Right lung (tissue), 5 donors: ENCODE results near the gene SCYL2. TPM values are rescaled to one million over a fixed set of nuclear protein-coding genes. Genes with fewer than 3 reads are reported as not detected.
A peak's percentile ranks its signal among the peaks of the same experiment; 100 is the strongest.

Source experiments
- DNase-seq, 2 donors: peaks; one replicate each; pipeline ENCODE4 v3.0.0-alpha.2; 2013
- polyA plus RNA-seq, 5 donors: library from polyadenylated mRNA; unstranded; fragments of 120-200 nt; gene quantifications; one replicate each; pipeline versions ENCODE4 v1.2.1 to v1.2.3, GENCODE V29; 2013; ENCODE audit warnings: inconsistent platforms in 1 of 5, low replicate concordance in 1 of 5; ENCODE audit not compliant: insufficient read length in 5 of 5, insufficient read depth in 1 of 5

SCYL2 gene
- polyA plus RNA-seq, 5 donors = 45.6 to 76.9 (median 62.4) TPM

DNA sequence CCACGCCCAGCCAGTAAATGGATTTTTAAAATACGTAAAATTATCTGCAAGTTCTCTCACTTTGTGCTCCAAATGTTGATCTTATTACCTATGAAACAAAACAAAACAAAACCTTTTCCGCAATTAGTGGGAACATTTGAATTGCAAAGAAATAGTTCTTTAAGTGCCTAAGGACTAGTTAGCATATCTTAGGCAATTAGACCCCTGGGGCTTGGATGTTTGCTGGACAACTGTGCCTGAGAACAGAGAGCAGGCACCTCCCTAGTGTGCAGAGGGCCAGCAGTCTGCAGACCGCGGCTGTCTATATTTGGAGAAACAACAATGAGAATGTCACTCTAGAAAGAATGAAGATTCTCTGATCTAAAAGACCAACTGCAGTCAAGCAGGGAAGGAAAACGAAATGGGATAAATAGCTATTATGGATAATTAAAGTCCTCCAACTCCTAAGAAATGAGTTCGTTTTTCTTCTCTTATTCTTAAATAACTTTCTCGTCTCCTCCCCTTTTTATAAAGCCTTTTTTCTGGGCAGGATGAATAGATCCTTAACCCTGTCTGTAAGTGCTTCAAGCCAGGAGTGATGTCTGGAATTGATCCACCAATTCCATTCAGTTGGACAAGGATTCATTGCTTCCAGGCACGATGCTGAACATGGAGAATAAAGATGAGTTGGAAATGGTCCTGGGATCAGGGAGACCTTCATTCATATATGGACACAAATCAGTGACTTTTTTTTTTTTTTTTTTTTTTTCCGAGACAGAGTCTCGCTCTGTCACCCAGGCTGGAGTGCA, 106.1 kb downstream of the SCYL2 start:
- DNase-seq = no peak

DNA sequence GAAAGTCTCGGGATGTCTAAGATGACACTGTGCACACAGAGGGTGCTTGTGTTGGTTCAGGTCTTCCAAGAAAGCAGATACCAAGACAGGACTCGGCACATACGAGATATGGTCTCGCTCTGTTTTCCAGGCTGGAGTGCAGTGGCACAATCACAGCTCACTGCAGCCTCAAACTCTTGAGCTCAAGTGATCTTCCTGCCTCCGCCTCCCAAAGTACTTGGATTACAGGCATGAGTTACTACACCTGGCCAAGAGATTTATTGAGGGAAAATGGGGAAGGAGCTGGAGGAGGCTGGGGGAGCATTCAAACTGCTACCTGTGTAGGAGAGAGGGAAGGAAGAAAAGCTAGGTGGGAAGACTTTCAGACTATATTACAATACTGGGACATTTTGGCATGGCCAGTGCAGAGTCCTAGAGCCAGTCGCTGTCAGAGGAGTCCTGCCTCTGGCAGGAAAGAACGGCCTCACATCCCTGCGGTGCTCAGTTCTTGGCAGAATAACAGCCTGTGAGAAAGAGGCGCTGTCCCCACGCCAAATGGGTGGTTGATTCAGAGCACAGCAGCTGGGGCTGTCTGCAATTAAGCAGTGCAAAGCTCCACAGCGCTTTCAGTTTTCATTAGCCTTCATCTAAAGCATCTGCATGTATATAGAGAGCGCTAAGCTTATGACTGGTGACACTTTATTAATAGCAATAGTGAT, 108.2 kb downstream of the SCYL2 start:
- peak; percentile 52 to 60 for DNase-seq

GRCh38 chr12:100376161-100376560, 109.2 kb downstream of the SCYL2 start:
- no peak for DNase-seq

GRCh38 chr12:100381379-100381778, 114.4 kb downstream of the SCYL2 start:
- DNase-seq = no peak

DNA sequence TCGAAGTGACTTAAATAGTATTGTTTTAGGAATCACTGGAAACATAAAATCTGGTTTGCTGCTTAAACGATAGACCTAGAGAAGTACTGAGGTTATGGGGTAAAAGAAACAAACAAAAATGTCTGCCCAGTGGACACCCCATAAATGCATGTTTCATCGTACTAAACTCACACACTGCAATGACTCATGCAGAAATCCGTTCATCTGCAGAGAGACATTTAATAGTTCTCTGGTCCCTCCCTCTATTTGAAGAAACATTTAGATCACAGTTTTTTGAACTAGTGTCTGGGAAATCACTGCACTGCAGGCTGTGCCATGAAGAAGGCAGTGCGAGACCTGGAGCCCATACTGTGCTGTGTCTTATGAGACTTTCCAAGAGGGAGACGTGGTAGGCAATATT, 115.4 kb downstream of the SCYL2 start:
- no peak for DNase-seq

- DNase-seq = no peak
These were observed 116.9 kb downstream of the SCYL2 start for GRCh38 chr12:100383586-100384558.

DNA sequence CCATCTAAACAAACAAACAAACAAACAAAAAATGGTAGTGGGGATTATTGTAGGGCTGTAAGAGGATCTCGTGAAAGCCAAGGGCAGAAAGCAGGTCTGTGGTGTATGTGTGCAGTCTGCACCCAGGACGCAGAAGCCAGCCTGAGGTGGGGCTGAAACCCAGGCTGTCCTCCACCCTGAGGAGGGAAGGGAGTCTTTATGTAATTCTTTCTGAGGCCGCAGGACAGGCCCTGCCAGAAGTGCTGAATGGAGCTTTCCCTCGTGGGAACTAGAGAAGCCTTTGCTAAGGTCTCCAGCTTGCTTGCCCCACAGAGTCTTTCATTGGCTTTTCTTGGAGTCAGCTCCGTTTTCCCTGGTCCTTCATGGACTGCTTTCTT, 117.6 kb downstream of the SCYL2 start:
- DNase-seq = no peak

DNA sequence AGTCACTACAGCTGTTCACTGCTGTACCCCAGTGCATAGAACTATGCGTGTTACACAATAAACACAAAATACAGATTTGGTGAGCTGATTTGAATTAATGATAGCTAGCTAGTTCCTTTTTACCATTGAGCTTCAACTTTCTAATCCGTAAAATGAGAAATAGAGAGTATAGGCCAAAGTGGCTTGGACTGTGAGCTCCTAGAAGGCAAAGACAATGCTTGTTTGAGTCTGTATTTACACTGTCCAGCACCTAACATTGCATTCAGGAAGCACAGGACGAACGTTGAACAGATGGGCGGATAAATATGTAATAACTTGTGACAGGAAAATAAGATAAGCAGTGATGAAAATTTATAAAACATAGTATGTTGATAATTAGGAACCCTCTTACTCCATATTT, 121.4 kb downstream of the SCYL2 start:
- no peak for DNase-seq

Other genes starting within 250 kb of the SCYL2 start
- gene BLTP3B, start 124.3 kb upstream of the SCYL2 start, polyA plus RNA-seq = 10 to 100 TPM; 16.5 to 27.8 (median 22.7) TPM
- gene ACTR6, start 66.4 kb upstream of the SCYL2 start, polyA plus RNA-seq = 10 to 100 TPM; 29.9 to 41.6 (median 39.1) TPM
- 10 to 100 TPM in 1 of 5 donors, 1 to 10 TPM in 4; 4.2 to 10.6 (median 8.6) TPM for gene DEPDC4, start 98 bp upstream of the SCYL2 start, polyA plus RNA-seq
- gene SLC17A8, start 89.9 kb downstream of the SCYL2 start, polyA plus RNA-seq = 1 to 10 TPM; 2.0 to 4.6 (median 3.2) TPM
- under 1 TPM; 0.28 to 0.72 (median 0.40) TPM for gene NR1H4, start 206.7 kb downstream of the SCYL2 start, polyA plus RNA-seq